Effector memory CD4-positive, alpha-beta T cell (primary cell): ENCODE results near the gene TCHP.

Experiments
- DNase-seq, 3 donors: peaks; one replicate each; pipeline ENCODE4 v3.0.0-alpha.2; 2020
- H3K27ac ChIP-seq: 2 replicates; pipeline ENCODE4 v1.7.0; 2013; ENCODE audit warnings: mild to moderate bottlenecking, low read length, moderate library complexity; ENCODE audit not compliant: insufficient read depth, poor library complexity, severe bottlenecking
- H3K27me3 ChIP-seq: replicated peaks from 2 replicates; pipeline ENCODE4 v1.7.0; 2013; ENCODE audit warnings: mild to moderate bottlenecking, low read length; ENCODE audit not compliant: insufficient read depth, control insufficient read depth, poor library complexity, severe bottlenecking
- H3K36me3 ChIP-seq: 2 replicates; pipeline ENCODE4 v1.7.0; 2013; ENCODE audit warnings: mild to moderate bottlenecking, low read length, moderate library complexity; ENCODE audit not compliant: control insufficient read depth, insufficient read depth
- H3K4me1 ChIP-seq: 2 replicates; pipeline ENCODE4 v1.7.0; 2013; ENCODE audit warnings: low read length, mild to moderate bottlenecking; ENCODE audit not compliant: control insufficient read depth, insufficient read depth, poor library complexity, severe bottlenecking
- H3K4me3 ChIP-seq: 2 replicates; pipeline ENCODE4 v1.7.0; 2013; ENCODE audit warnings: low read length, low read depth, mild to moderate bottlenecking; ENCODE audit not compliant: insufficient read depth, poor library complexity, severe bottlenecking
- H3K9me3 ChIP-seq: 2 replicates; pipeline ENCODE4 v1.7.0; 2013; ENCODE audit warnings: mild to moderate bottlenecking, low read length, moderate library complexity; ENCODE audit not compliant: control insufficient read depth

TCHP gene

GRCh38 chr12:109864916-109865315, 35.2 kb upstream of the TCHP start:
- peaks cover 7% of the 10 kb centered on the region for H3K36me3 ChIP-seq
- no peak for DNase-seq
- H3K27me3 ChIP-seq: no peaks in the 10 kb centered on the region
- no peaks in the 10 kb centered on the region for H3K9me3 ChIP-seq
- no peak overlapping the region for H3K27ac ChIP-seq
- H3K4me3 ChIP-seq: no peak overlapping the region
- no peaks in the 10 kb centered on the region for H3K4me1 ChIP-seq

GRCh38 chr12:109868182-109869051, 31.7 kb upstream of the TCHP start:
- no peak for DNase-seq
- H3K9me3 ChIP-seq: no peaks in the 10 kb centered on the region
- H3K4me3 ChIP-seq: no peak overlapping the region
- no peaks in the 10 kb centered on the region for H3K27me3 ChIP-seq
- peaks cover 9% of the 10 kb centered on the region for H3K36me3 ChIP-seq
- H3K4me1 ChIP-seq: no peaks in the 10 kb centered on the region
- H3K27ac ChIP-seq: no peak overlapping the region

GRCh38 chr12:109870648-109871047, 29.4 kb upstream of the TCHP start:
- Histone ChIP-seq H3K4me1 (no peaks in the 10 kb centered on the region), H3K4me3 (no peak overlapping the region), H3K9me3 (no peaks in the 10 kb centered on the region), H3K36me3 (peaks cover 9% of the 10 kb centered on the region), H3K27me3 (no peaks in the 10 kb centered on the region), H3K27ac (no peak overlapping the region)
- no peak for DNase-seq

GRCh38 chr12:109871668-109872314, 28.3 kb upstream of the TCHP start:
- Histone ChIP-seq H3K4me3 (no peak overlapping the region), H3K4me1 (no peaks in the 10 kb centered on the region), H3K27ac (no peak overlapping the region), H3K36me3 (peaks cover 9% of the 10 kb centered on the region), H3K9me3 (no peaks in the 10 kb centered on the region), H3K27me3 (no peaks in the 10 kb centered on the region)
- no peak for DNase-seq

GRCh38 chr12:109873653-109874052, 26.4 kb upstream of the TCHP start:
- Histone ChIP-seq H3K4me3 (no peak overlapping the region), H3K9me3 (no peaks in the 10 kb centered on the region), H3K4me1 (no peaks in the 10 kb centered on the region), H3K36me3 (peaks cover 9% of the 10 kb centered on the region), H3K27ac (no peak overlapping the region), H3K27me3 (no peaks in the 10 kb centered on the region)
- no peak for DNase-seq

GRCh38 chr12:109875572-109876131, 24.4 kb upstream of the TCHP start:
- Histone ChIP-seq H3K27ac (no peak overlapping the region), H3K4me3 (no peak overlapping the region), H3K27me3 (no peaks in the 10 kb centered on the region), H3K4me1 (peaks cover 9% of the 10 kb centered on the region), H3K9me3 (no peaks in the 10 kb centered on the region), H3K36me3 (peaks cover 9% of the 10 kb centered on the region)
- DNase-seq: no peak

- Histone ChIP-seq H3K36me3 (peaks cover 9% of the 10 kb centered on the region), H3K27me3 (no peaks in the 10 kb centered on the region), H3K4me3 (no peak overlapping the region), H3K27ac (no peak overlapping the region), H3K9me3 (no peaks in the 10 kb centered on the region), H3K4me1 (peaks cover 9% of the 10 kb centered on the region)
- no peak for DNase-seq
These were observed 23.7 kb upstream of the TCHP start for GRCh38 chr12:109876406-109876805.

- no peak overlapping the region for H3K4me3 ChIP-seq
- H3K27ac ChIP-seq: no peak overlapping the region
- H3K27me3 ChIP-seq: no peaks in the 10 kb centered on the region
- no peak for DNase-seq
- H3K4me1 ChIP-seq: peaks cover 9% of the 10 kb centered on the region
- no peaks in the 10 kb centered on the region for H3K9me3 ChIP-seq
- H3K36me3 ChIP-seq: peaks cover 2% of the 10 kb centered on the region
These were observed 22.4 kb upstream of the TCHP start for GRCh38 chr12:109877504-109878246.

GRCh38 chr12:109878247-109878625, 21.8 kb upstream of the TCHP start:
- H3K36me3 ChIP-seq: no peaks in the 10 kb centered on the region
- H3K4me3 ChIP-seq: no peak overlapping the region
- no peaks in the 10 kb centered on the region for H3K27me3 ChIP-seq
- no peaks in the 10 kb centered on the region for H3K9me3 ChIP-seq
- peaks cover 9% of the 10 kb centered on the region for H3K4me1 ChIP-seq
- no peak for DNase-seq
- no peak overlapping the region for H3K27ac ChIP-seq
